Measurements from ENCODE around the gene EXOC6.

EXOC6 gene

DNA sequence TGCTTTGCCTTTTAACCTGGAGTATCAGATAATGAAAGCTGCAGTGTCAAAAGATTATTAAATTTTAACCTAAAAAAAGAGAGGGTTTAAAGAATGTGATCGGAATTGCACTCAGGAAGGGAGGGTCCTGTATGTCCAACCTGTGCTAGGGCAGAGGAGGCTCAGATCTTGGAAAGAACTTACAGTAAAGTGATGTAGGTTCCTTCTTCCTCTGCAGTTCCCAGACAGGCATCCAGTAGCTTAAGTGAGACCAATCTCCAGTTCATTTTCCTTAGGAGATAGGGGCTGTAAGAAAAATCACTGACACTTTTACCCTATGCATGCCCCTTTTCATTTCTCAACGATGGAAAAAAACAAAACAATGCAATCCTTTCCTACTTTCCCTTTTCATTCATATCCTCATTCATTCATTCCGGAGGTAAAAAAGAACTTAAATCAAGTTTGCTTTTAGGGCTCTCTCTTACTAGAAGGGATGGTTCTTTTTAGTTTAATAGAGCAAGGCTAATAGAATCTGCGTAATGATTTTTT is 28.3 kb downstream of the EXOC6 start:
- TF ChIP-seq CTCF (IDR thresholded peaks at IDR 0.05) (no peak), ZFX (IDR thresholded peaks at IDR 0.05; ENCODE audit: borderline replicate concordance) (no peak)
- H3K27ac ChIP-seq = no peak overlapping the region

GRCh38 chr10:92880233-92880861 is 32.0 kb downstream of the EXOC6 start:
- H3K27ac ChIP-seq = no peak overlapping the region
- TF ChIP-seq ZFX (IDR thresholded peaks at IDR 0.05; ENCODE audit: borderline replicate concordance) (no peak), CTCF (IDR thresholded peaks at IDR 0.05) (peak; percentile 73)

- TF ChIP-seq ZFX (IDR thresholded peaks at IDR 0.05; ENCODE audit: borderline replicate concordance) (no peak), CTCF (IDR thresholded peaks at IDR 0.05) (no peak)
- H3K27ac ChIP-seq = no peak overlapping the region
These were observed 32.6 kb downstream of the EXOC6 start for GRCh38 chr10:92880917-92881316.

- TF ChIP-seq ZFX (IDR thresholded peaks at IDR 0.05; ENCODE audit: borderline replicate concordance) (no peak), CTCF (IDR thresholded peaks at IDR 0.05) (no peak)
- no peak overlapping the region for H3K27ac ChIP-seq
These were observed 38.1 kb downstream of the EXOC6 start for GRCh38 chr10:92886334-92886961.

DNA sequence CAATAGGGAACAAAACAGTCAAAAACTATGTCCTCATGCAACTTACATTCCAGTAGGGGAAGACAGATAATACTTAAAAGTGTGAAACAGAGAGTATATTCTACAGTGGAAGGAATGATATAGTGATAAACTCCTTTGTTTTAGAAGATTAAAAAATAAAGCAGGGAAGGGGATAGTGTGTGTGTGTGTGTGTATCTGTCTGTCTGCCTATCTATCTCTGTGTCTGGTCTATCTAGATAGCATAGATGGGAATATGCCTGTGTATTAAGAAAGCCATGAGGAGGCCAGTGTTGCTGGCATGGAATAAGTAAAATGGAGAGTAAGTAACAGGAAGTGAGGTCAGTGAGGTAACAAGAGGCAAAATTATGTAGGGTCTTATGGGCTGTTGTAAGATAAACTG is 42.2 kb downstream of the EXOC6 start:
- TF ChIP-seq ZFX (IDR thresholded peaks at IDR 0.05; ENCODE audit: borderline replicate concordance) (no peak), CTCF (IDR thresholded peaks at IDR 0.05) (no peak)
- no peak overlapping the region for H3K27ac ChIP-seq

GRCh38 chr10:92891885-92892690 is 43.8 kb downstream of the EXOC6 start:
- no peak for TF ChIP-seq ZFX (IDR thresholded peaks at IDR 0.05; ENCODE audit: borderline replicate concordance)
- no peak for TF ChIP-seq CTCF (IDR thresholded peaks at IDR 0.05)
- no peak overlapping the region for H3K27ac ChIP-seq

Data from 22Rv1 (cell line).